Right renal cortex interstitium (tissue), 3 donors: ENCODE results near the gene AKAP17A. TPM values are rescaled to one million over a fixed set of nuclear protein-coding genes. Genes with fewer than 3 reads are reported as not detected.
"Not testable (repeated sequence)": the region's sequence is repeated elsewhere in the genome, so short reads cannot be mapped to it uniquely, and the experiment has no call there.

Source experiments
- DNase-seq, 3 donors: peaks; one replicate each; pipeline ENCODE4 v3.0.0-alpha.2; 2013; ENCODE audit warnings: low read depth in 3 of 3, low spot score in 2 of 3
- polyA plus RNA-seq, 3 donors: library from polyadenylated mRNA; unstranded; fragments of 120-200 nt; gene quantifications; one replicate each; pipeline ENCODE4 v1.2.1, GENCODE V29; 2013; ENCODE audit not compliant: insufficient read length in 3 of 3

Gene AKAP17A
- polyA plus RNA-seq, 3 donors = 36.5 to 43.4 (median 39.9) TPM

- no peak for DNase-seq
Observed at GRCh38 chrX:1601768-1602085, 10.3 kb downstream of the AKAP17A start.

DNA sequence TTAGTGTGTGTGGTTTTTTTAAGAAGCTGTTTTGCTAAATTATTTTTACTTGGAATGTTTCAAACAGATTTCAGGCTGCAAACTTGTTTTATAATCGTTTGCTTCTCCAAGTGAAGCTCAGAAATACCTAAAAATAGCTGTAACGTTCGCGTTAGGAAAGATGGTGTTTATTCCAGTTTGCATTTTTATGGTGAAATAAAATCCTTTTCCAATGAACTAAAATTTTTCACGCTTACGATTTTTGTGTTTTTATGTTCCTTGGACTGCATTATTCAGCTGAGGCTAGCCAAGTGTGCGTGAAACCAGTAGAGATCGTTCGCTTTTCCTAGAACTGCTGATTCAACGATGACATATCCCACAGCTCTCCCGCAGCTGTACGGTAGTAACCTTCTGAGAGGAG is 10.9 kb downstream of the AKAP17A start:
- no peak for DNase-seq

- DNase-seq = no peak
Observed at GRCh38 chrX:1606496-1606895, 15.1 kb downstream of the AKAP17A start.

- no peak for DNase-seq
Observed at GRCh38 chrX:1609311-1609710, 17.9 kb downstream of the AKAP17A start.

DNA sequence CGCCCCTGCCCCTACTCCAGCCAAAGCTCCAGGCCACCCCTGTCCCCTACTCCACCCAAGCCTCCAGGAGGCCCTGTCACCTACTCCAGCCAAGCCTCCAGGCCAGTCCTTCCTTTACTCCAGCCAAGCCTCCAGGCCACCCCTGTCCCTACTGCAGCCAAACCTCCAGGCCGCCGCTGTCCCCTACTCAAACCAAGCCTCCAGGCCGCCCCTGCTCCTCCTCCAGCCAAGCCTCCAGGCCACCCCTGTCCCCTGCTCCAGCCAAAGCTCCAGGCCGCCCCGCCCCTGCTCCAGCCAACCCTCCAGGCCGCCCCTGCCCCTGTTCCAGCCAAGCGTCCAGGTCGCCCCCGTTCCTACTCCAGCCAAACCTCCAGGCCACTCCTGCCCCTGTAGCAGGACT is 18.4 kb downstream of the AKAP17A start:
- DNase-seq = no peak

DNA sequence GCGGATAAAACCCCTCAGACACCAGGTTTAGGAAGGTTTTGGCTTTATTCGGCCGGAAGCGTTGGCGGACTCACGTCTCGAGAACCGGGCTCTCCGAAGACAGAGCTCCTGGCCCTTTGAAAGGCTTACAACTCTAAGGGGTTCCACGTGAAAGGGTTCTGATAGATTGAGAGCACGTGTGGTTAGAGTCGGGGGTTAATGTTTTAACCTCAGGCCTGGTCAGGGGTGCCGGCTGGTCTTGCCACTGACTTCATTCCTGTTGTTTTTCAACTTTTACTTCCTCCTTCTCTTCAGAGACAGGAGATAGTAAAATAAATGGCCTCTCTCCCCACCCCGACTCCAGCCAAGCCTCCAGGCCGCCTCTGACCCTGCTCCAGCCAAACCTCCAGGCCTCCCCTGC is 18.8 kb downstream of the AKAP17A start:
- DNase-seq = no peak

DNA sequence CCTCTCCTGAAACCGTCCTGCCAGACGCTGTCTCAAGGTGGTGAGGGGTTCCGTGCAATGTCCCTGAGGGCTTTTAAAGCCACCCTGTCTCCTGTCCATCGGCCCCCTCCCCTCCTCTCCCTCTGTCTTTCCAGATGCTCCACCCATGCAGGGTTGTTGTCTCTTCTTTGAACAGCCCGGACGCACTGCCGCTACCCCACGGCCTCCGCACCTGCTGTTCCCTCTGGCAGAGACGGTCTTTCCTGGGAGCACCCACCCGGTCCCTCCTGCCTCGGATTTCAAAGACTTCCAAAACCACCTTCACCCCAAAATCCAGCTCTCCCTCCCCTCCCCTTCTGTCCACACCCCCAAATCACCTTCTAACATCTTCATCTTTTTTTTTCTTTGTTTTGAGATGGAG is 19.3 kb downstream of the AKAP17A start:
- no peak for DNase-seq

- DNase-seq = no peak
Observed at GRCh38 chrX:1612641-1613286, 21.4 kb downstream of the AKAP17A start.

DNA sequence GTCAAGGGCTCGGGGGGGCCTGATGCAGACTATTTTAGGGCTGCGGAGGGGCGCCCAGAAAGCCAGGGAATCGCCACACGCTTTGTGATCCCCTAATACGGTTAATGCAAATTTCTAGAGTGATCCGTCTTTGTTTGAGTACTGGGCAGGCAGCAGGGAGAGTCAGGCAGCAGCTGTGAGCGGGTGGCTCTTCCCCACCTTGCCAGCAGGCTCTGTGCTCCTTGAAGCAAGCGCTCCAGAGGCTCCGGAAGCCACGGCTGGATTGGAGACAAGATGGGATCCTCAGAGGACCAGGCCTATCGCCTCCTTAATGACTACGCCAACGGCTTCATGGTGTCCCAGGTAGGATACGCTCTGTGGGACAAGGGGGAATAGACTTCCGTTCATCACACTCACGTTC is 23.5 kb downstream of the AKAP17A start, which contains the start of gene ASMT:
Gene ASMT (plus strand): TSS at position 133 of the 400 bp plus-strand sequence. CDS start 141 bp downstream, at position 274.
- no peak for DNase-seq

- no peak for DNase-seq
Observed at GRCh38 chrX:1618689-1619088, 27.3 kb downstream of the AKAP17A start.

GRCh38 chrX:1623691-1624090 is 32.3 kb downstream of the AKAP17A start:
- DNase-seq = no peak

DNA sequence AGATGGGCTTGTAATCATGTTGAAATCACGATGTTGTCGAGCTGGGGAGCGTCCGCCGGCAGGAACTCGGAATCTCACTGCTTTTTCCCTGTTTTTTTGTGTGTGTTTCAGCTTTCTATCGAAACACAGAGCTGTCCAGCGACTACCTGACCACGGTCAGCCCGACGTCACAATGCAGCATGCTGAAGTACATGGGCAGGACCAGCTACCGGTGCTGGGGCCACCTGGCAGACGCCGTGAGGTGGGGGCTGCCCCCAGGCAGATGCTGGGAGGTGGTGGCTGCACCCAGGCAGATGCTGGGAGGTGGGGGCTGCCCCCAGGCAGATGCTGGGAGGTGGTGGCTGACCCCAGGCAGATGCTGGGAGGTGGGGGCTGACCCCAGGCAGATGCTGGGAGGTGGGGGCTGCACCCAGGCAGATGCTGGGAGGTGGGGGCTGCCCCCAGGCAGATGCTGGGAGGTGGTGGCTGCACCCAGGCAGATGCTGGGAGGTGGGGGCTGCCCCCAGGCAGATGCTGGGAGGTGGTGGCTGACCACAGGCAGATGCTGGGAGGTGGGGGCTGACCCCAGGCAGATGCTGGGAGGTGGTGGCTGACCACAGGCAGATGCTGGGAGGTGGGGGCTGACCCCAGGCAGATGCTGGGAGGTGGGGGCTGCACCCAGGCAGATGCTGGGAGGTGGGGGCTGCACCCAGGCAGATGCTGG is 32.9 kb downstream of the AKAP17A start:
- DNase-seq = not testable (repeated sequence)

DNA sequence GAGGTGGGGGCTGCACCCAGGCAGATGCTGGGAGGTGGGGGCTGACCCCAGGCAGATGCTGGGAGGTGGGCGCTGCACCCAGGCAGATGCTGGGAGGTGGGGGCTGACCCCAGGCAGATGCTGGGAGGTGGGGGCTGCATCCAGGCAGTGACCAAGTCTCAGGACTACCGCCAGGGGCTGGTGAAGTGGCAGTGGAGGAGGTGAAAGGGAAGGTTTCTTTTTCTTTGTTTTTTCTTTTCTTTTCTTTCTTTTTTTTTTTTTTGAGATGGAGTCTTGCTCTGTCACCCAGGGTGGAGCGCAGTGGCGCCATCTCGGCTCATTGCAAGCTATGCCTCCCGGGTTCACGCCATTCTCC is 33.4 kb downstream of the AKAP17A start:
- not testable (repeated sequence) for DNase-seq

DNA sequence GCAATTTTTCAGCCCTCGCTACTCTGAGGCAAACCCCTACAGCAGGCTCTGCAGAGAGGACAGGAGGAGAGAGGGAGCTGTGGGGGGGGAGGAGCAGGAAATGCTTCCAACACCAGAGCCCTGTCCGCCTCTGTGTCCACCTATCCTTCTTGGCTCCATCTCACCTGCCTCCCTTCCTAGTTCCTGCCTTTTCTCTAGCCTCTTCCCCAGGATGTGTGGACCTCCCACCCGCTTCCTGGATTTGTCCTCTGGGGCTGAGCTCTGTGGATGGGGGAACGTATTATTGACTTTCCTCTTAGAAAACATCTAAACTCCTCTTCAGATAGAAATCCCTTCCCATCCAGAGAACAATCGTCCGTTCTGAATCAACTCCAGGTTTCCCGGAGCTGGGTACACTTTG is 37.8 kb downstream of the AKAP17A start:
- DNase-seq = no peak

DNA sequence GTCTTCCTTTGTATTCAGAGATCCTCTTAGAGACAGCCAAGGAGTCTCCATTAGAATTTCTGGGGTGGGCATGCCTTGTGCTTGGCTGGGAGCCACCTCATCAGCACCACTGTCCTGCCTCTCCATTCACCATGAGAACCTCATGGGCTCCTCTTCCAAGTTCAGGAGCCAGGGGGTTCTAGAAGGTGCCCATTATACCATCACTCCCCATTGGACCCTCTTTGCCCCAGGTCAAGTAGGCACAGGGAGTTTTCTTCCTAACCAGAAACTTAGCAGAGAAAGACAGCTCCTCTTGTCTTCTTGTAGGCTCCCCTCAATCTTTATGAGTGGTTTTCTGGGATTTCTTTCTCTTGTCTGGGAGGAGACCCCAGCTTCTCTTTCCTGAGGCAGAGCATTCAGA is 54.6 kb downstream of the AKAP17A start:
- no peak for DNase-seq

DNA sequence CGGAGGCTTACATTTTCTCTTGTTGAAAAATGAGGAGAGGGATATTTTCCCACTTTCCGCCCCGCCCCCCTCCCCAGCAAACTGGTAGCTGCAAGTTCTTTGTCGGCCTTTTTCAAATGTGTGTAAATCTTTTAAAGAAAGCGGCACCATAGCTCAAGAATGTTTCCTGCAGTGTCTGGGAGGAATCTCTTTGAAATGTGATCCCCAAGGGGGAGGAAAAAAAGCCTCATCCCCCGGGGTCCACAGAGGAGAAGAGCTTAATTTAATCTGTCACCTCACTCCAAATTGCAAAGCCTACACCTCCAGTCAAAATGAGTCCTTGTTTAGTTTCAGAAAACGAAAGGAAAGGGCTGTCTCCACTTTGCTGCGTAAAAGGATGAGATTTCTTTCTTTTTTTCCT is 58.2 kb downstream of the AKAP17A start:
- DNase-seq = peak in 2 of 3 donors; percentile 51 to 74

Other genes with a start within 250 kb of the AKAP17A start
- 100 to 1,000 TPM; 424 to 571 (median 538) TPM for gene SLC25A6, start 199.5 kb upstream of the AKAP17A start, polyA plus RNA-seq
- gene ASMTL, start 138.7 kb upstream of the AKAP17A start, polyA plus RNA-seq = 10 to 100 TPM; 33.2 to 42.1 (median 37.6) TPM
- 1 to 10 TPM in 2 of 3 donors, under 1 TPM in 1; 0.96 to 1.5 (median 1.5) TPM for gene P2RY8, start 54.4 kb upstream of the AKAP17A start, polyA plus RNA-seq
- under 1 TPM in 1 of 3 donors, not detected in 2; 0.11 TPM for gene ASMT, start 23.5 kb downstream of the AKAP17A start, polyA plus RNA-seq